Islet precursor cell (in vitro differentiated cells): ENCODE data around the gene ITGB6.
"Not testable (repeated sequence)": the region's sequence is repeated elsewhere in the genome, so short reads cannot be mapped to it uniquely, and the experiment has no call there.

Experiments used
- DNase-seq: peaks from one replicate; pipeline ENCODE4 v3.0.0-alpha.2; 2018

The ITGB6 gene

DNA sequence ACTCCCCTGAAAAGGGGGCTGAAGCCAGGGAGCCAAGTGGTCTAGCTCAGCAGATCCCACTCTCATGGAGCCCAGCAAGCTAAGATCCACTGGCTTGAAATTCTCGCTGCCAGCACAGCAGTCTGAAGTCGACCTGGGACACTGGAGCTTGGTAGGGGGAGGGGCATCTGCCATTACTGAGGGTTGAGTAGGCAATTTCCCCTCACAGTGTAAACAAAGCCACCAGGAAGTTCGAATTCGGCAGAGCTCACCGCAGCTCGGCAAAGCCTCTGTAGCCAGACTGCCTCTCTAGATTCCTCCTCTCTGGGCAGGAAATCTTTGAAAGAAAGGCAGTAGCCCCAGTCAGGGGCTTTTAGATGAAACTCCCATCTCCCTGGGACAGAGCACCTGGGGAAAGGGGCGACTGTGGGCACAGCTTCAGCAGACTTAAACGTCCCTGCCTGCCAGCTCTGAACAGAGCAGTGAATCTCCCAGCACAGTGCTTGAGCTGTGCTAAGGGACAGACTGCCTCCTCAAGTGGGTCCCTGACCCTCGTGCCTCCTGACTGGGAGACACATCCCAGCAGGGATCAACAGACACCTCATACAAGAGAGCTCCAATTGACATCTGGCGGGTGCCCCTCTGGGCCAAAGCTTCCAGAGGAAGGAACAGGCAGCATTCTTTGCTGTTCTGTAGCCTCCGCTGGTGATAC, 18.8 kb downstream of the ITGB6 start:
- peak; percentile 87 for DNase-seq

DNA sequence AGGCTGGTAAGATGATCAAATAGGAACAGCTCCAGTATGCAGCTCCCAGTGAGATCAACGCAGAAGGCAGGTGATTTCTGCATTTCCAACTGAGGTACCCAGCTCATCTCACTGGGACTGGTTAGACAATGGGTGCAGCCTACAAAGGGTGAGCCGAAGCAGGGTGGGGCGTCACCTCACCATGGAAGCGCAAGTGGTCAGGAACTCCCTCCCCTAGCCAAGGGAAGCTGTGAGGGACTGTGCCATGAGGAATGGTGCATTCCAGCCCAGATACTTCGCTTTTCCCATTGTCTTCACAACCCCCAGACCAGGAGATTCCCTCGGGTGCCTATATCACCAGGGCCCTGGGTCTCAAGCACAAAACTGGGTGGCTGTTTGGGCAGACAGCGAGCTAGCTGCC, 19.4 kb downstream of the ITGB6 start:
- not testable (repeated sequence) for DNase-seq

DNA sequence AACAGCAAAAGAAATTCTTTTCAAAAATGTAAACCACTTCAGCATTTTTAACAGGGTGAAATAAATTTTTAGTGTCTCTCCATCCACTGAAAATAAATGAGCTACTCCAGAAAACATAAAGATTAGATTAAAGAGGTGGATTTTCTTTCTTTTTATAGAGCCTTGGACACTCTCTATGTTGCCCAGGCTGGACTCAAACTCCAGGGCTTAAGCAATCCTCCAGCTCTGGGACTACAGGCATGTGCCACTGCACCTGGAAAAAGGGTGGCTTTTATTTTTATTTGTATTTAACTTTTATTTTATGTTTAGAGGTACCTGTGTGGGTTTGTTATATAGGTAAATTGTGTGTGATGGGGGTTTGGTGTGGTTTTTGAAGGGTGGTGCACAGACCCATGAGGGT, 19.9 kb downstream of the ITGB6 start:
- no peak for DNase-seq

DNA sequence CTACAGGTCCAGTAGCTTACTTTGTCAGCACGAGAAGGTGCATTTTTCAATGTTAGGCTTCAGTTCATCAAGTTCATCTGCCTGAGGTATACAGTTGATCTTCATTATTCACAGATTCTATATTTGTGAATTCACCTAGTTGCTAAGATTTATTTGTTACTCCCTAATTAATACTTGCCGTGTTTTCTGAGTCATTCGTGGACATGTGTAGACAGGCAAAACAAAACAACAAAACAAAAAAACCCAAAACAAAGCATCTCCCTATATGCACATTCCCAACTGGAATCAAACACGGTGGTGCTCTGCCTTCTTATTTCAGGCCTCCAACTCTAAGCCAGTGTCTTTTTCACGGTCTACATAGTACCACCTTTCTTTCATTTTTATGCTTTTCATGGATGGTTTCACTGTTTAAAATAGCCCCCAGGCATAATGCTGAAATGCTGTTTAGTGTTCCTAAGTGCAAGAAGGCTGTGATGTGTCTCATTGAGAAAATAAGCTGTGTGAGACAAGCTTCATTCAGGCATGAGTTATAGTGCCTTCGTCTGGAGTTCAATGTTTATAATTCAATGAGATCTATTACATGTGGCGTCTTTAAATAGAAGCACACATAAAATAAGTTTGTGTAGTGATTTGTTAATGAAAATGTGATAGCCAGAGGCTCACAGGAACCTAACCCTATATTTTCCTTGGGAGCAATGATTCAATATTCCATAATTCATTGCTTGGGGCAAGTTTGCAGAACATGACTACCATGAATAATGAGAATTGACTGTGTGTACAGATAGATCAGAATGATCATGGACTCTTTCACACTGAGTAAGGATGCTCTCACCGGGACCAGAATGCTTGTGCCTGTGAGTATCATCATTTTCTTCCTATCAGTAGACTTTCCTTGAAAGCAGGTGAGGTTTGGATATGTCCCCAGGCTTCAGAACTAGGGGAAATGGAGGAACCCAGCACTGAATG, 24.6 kb downstream of the ITGB6 start:
- DNase-seq: no peak

DNA sequence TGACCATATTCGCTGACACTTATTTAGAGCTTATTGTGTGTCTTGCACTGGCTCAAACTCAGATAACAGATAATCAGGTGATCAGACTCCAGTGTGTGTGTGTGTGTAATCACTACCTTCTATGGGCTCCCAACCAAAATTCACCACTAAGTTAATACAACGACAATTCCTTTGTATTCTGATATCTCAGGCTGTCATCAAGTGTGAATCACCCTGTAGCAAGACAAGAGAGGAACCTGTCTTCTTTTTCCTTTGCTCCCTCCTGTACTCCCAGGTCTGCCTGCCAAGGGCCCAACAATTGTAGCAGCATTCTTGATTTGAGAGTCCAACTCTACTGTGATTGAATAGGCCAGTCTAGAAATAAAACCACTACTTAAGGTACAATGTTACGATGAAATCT, 25.8 kb downstream of the ITGB6 start:
- no peak for DNase-seq

DNA sequence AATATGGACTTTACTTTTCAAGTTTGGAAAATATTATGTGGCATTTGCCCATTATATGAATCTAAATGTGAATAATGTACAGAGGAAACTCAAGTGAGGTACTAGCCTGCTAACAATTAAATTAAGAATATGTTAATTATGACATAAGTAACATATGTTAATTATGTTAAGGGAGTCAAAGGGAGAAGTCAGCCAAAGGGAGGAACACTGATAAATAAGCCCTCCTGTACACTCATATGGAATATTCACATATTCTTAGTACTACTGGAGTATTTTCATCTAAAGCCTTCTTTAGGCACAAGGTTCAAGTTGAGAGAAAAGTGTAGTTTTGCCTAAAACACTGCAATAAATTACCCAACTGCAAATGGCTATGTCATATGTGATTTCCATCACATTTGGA, 30.1 kb downstream of the ITGB6 start:
- DNase-seq: no peak

DNA sequence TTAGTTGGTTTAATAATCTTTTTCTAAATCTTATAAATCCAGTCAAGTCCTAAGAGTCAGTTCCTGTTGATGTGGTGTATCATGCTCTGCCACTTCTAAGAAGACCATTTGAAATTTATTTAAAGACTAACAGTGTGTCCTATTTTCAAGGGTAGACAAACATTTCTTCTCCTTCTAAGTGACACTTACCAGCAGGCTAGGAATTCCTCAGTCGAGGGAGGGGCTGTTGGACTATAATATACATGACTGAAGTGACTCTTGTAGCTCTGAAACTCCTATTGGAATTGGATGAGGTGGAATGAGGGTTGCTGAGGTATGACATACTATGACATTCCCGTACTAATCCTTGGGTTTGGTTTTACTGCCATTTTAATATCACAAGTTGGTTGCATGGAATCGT, 30.6 kb downstream of the ITGB6 start:
- DNase-seq: no peak

DNA sequence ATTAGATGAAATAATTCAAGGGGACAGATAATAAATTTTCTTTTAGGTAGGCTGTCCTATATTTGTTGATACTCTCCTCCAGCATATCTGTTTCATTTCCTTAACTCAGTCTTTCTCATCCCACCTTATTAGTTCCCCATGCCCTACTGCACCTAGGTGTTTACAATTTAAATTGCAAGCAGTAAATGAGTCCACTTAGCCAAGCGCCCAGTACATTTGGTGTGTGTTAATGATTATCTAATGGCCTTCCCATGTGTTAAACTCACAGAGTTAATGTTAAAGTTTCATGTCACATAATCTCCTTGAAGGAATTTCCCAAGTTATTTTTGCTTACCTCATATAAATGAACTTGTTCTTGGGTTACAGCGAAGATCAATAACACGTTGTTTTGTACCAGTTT, 31.2 kb downstream of the ITGB6 start:
- no peak for DNase-seq

DNA sequence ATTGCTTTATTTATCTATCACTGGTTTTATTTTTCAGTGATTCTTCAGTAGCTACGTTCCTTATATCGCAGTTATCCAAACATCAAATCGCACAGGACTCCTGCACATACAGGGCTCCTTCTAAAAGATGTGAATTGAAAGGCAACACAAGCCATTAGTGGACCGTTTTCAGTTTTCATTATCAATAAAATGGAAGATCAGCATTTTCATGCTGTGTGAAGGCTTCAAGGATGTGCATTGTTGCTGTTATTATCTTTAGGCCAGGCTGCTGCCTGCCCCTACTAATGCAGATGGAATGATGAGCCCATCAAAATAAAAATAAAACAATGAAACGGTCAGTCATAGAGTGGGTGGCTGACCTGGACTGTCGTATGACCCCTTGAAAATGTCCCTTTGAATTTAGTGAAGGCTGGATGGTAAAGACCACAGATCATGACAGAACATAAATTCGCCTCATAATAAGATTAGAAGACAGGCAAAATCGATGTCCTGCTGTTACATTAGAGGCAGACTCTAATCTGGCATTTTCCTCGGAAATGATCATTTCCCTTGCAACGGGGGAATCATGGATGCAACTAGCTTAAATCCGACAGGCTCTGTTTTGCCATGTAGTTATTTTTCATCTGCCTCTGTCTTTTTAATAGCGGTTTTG, 32.9 kb downstream of the ITGB6 start:
- no peak for DNase-seq

DNA sequence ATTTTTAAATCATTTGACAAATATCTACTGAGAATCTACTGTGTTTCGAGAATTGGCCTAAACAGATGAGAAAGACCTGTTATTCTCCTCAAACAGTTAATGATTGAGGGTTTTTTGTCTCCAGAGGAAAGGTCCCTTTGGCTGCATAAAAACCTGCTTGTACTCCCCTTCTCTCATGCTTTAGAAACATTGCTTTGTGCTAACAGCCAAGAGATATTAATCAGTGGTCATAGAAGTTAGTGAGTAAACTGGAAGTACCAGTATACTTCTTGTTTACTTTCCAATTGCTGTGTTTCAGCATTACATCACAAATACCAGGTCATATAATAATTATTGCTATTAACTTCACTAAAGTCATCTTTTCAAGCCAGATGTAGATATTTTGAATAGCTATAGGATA, 34.1 kb downstream of the ITGB6 start:
- no peak for DNase-seq

DNA sequence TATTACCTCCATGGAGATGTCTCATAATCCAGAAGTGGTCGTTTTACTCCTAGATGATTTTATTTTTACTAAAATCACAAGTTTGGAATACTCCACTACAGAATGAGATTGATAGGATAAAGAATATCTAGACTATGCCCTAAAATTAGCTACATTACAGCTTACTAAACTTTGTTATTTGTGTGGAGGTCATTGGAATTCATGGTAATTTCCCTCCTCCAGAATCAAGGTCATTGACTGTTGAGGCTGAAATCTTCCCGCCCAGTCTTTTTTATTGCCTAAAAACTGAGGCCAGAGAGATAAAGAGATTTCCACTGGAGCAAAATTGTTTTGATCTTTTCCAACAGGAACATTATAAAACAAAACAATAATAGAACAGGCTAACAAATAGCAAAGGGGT, 35.0 kb downstream of the ITGB6 start:
- no peak for DNase-seq

DNA sequence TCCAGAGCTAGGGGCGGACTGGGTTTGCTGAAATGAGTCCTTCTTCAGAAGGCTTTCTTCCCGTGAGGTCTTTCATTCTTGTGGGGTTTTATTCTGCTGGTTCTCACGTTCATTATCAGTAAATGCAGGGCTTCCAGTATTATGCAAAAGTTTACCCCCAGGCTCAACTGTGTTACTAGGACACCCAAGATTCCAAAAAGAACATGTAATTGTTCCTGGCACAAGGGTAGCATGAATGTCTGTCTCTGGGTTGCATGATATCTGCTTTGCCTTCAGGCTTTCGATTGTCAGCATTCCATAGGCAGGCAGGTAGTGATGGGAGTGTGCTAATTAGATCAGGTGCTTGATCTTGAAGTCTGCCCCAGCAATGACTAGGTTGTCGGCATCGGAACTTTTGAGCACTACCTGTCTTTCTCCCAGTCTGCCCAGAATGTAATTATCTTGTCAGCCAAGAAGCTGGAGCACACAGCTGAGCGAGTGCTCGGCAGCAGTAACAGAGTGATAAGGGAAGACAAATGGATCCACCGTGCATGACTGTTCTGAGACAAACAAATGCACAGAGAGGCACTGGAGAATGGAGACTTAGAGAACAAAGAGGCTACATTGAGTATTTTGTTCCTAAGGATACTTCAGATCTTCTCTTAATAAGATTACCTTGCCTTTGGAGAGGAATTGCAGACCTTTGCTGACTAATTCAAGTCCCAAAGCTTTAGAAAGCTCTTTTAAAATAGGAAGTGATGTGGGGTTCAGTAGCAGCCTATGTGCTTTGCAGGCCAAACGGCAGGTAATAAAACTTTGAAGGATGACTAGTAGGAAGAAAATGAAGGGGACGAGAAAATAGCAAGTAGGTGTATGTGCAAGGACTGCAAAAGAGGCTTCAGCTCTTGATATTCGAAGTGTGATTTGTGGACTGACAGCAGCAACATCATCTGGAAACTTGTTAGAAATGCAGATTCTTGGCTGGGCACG, 41.9 kb downstream of the ITGB6 start:
- DNase-seq: peak; percentile 98

DNA sequence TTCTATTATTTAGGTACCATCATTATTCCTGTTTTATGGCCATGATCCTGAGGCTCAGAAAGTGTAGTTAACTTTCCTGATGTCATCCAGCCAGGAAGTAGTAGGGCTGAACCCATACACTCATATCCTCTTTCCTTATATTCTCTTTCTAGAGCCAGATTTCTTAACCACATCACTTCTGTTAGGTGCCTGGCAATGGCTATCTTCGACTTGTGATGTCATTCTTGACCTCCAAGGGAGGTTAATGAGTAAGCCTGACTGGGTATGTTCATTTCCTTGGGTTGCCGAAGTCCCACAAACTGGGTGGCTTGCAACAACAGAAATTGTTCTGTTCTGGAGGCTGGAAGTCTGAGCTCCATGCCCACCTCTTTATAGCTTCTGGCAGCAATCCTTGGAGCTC, 43.4 kb downstream of the ITGB6 start:
- DNase-seq: no peak

DNA sequence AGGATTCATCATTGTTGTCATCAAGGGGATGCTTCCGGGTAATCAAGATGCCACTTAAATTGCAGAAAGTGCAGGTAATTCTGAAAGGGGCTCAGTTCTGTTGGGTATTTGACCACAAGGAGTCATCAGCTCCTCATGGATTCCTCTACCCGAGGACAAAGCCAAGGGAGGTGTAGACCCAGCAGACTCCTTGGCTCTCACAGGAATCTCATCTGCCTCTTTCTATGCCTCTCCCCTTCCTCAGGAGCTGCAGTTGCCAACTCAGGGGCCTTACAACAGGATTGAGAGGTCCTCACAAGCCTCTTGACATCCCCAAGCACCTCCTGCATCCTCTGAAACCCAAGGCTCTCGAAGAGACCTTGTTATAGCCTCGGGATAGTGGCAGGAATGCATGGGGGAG, 44.0 kb downstream of the ITGB6 start:
- peak; percentile 69 for DNase-seq

DNA sequence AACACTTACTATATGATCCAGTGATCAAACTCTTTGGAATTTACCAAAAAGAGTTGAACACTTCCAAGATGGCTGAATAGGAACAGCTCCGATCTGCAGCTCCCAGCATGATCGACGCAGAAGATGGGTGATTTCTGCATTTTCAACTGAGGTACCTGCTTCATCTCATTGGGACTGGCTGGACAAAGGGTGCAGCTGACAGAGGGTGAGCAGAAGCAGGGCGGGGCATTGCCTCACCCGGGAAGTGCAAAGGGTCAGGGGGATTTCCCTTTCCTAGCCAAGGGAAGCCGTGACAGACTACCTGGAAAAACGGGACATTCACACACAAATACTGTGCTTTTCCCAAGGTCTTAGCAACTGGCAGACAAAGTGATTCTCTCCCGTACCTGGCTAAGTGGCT, 51.7 kb downstream of the ITGB6 start:
- not testable (repeated sequence) for DNase-seq

DNA sequence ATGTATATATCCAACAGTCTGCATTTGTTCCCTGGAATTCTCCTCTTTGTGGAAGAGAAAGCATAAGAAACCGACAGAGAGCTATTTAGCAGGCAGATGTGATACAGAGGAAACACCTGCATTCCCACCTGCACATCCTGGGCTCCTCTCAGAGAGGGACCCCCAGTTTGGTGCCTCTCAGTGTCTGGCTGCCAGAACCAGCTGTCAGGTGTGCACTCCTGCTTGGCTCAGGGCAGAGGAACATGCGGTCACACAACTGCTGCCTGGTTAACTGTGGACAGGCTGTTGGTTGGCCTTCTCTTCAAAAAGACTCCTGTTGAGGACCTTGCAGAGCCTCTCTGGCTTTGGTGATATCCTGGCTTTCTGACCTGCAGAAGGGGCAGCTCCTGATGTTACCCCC, 54.6 kb downstream of the ITGB6 start:
- DNase-seq: no peak

DNA sequence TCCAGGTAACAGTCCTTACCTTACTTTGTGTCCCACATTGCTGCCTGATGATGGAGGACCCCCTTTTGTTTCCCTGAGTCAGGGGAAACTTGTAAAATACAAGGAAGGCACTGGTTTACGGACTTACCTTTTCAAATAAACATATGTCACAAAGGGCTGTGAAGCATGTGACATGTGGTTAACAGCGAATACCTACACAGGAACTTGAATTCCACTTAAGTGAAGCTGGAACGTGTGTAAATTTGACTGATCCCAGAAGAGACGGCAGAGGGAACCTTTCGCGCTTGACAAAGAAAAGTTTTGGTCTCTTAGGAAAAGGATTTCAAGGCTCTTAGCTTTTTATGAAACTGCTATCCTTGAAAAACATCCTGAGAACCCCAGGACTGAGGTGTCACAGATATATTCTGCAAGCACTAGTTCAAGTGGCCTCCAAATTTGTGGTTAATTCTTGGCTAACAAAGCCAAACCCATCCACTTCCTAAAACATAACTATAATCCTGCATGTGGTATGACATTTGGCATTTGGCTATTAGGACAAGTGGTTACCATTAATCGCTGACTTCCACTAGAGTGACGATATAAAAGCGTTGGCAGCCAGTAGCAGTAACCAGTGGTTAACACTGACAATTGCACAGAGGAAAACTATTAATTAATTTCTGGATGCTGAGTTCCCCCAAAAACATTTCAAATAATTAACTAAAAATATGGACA, 55.6 kb downstream of the ITGB6 start:
- DNase-seq: no peak

DNA sequence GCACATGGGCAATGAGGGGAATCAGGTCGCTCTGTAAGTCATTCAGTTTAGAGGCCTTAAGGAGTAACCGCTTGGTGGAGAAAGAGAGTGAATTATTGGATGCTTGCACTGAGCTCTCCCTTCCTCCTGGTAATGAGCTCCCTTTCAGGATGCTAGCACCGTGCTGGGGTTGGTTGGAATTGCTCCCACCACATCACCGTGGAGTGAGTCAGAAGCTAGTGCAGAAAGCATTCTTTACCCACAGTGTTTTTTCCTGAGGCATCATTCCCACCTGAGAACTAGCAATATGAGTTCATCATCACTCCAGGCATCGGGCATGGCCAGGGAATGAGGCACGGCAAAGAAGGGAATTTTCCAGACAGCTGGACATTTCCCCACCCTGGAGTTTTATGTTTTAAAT, 57.6 kb downstream of the ITGB6 start:
- peak; percentile 82 for DNase-seq

DNA sequence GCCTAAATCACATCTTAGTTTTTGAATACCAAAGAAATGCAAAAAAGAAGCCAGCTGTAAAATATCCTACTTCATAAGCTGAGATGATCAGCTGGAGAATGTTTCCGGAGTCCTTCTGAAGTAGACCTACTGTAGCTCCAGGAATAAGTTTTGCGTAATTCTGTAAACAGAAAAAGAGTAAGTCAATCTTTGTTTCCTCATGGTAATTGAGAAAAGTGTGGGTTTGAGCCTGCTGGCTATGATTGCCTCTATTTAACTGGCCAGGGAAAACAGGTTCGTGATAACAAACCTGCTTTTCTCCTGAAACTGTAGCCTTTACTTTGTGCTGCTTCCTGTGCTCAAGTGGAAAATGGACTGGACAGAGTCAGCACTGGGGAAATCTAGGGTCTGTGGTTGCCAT, 58.2 kb downstream of the ITGB6 start:
- no peak for DNase-seq

DNA sequence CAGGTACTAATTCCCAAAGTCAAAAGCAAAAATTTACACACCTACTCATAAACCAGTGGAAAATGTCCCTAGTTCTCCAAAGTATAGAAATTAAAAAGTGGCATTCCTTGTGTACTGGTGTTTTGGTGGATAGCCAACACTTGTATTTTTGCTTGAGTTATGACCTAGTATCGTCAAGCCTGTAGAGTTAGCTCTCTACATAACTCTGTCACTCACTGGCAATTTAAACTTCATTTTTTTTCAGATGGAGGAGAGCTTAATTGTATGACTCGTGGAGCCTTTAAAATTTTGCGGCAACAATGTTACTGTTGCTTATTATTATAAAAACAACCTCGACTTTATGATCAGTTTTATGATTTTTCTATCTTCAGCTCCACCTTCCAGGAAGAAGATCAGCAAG, 58.7 kb downstream of the ITGB6 start:
- no peak for DNase-seq

DNA sequence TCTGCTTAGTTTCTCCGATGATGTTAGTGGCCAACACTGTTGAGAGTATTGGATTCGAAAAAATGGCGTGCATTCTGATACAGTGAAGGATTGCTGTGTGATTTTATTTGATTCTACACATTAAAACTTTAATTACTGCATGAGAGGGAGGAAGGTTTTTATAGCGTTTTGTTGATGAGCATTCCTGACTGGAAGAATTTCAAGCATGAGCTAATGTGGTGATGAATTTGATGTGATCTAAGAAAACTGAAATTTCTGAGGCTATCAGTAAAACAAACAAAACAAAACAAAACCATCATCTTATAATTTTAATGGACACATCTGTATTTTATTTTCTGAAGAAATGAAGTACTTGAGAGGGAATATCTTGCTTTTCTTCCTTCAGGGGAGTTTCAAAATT, 59.6 kb downstream of the ITGB6 start:
- DNase-seq: no peak

DNA sequence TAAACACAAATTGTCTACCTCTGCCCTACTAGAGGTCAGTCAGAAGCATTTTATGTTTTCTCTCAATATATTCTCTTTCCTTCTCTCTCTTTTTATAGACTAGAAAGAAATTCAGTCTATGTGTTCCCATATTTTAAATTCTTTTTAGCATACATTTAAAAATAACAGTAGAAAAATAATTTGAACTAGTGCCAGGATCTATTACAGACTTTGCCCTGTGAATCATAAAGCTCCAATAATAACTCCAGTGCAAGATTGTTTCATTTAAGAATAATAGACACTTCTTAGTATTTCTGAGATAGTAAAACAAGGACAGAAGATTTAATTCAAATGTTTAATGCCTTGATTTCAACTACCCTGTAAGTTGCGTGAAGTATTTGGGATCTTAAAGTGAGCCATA, 60.1 kb downstream of the ITGB6 start:
- DNase-seq: no peak
